ENCODE data around the gene BLVRB.

- TF ChIP-seq CTCF (IDR thresholded peaks at IDR 0.05) (no peak), EZH2 (IDR thresholded peaks at IDR 0.05) (no peak)
Observed at GRCh38 chr19:40502081-40502480, 36.5 kb upstream of the BLVRB start.

All from neural progenitor cell (in vitro differentiated cells).